LNCaP clone FGC (cell line): ENCODE measurements around the gene APPL2.

Experiments
- DNase-seq: peaks from one replicate; pipeline ENCODE4 v3.0.0-alpha.2; 2011; ENCODE audit warnings: low read depth
- H3K4me3 ChIP-seq: 2 replicates; pipeline ENCODE4 v1.5.1; 2011; ENCODE audit warnings: mild to moderate bottlenecking, low read depth, low read length, control low read depth
- CTCF ChIP-seq: IDR thresholded peaks from 2 replicates; pipeline ENCODE4 v1.5.1; 2012; ENCODE audit warnings: mild to moderate bottlenecking; ENCODE audit not compliant: control insufficient read depth, insufficient read depth; ENCODE audit errors: extremely low read depth

APPL2 gene

GRCh38 chr12:105141320-105141922 is 94.6 kb downstream of the APPL2 start:
- H3K4me3 ChIP-seq, result no peak overlapping the region
- no peak for TF ChIP-seq CTCF
- no peak for DNase-seq

DNA sequence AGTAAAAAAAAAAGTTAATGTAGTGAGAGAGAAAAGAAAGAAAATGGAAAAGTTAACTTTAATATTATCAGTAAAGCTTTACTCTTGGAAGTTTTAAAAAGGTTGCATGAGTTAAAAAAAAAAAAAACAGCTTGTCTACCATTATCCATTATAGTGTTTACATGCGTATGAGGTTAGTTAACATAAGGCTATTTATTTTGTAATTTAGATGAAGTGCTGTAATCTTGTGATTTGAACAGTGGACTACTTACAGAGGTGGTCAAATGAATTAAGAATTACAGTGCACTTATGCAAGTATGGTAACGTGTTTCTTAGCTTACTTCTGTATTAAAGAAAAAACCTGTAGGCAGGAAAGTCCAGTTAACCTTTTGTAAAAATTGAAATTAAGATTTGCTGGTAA is 97.7 kb downstream of the APPL2 start:
- no peak for DNase-seq
- no peak for TF ChIP-seq CTCF
- no peak overlapping the region for H3K4me3 ChIP-seq
